Measurements from ENCODE around the gene MSANTD1. TPM values are rescaled to one million over a fixed set of nuclear protein-coding genes. Genes with fewer than 3 reads are reported as not detected.

Gene MSANTD1
- total RNA-seq, 2 donors from 2014 or later: 1.00 to 2.5 TPM

GRCh38 chr4:3234171-3235029 is 14.6 kb upstream of the MSANTD1 start:
- TF ChIP-seq CTCF (conservative IDR thresholded peaks at IDR 0.05): no peak
- H3K36me3 Mint-ChIP-seq (ENCODE audit: low read depth): peaks cover 69% of the 10 kb centered on the region
- DNase-seq: no peak
- Histone ChIP-seq H3K4me3 (ENCODE audit: low read length) (no peak overlapping the region), H3K36me3 (ENCODE audit: control insufficient read depth, insufficient read depth, low read length) (peaks cover 57% of the 10 kb centered on the region), H3K27ac (ENCODE audit: low read depth, low read length) (no peak overlapping the region), H3K27me3 (ENCODE audit: control insufficient read depth, insufficient read depth, low read length, poor library complexity, severe bottlenecking) (no peaks in the 10 kb centered on the region), H3K9ac (ENCODE audit: extremely low read depth, low read length, poor library complexity, severe bottlenecking) (no peak overlapping the region), H3K4me1 (ENCODE audit: control insufficient read depth, insufficient read depth, low read length) (no peaks in the 10 kb centered on the region), H3K9me3 (ENCODE audit: control insufficient read depth, low read length) (no peaks in the 10 kb centered on the region)
- WGBS, 2 experiments (ENCODE audit: insufficient coverage in 1 of 2, insufficient read length in 1 of 2): 91 to 95% methylated on average over 18 to 23 of the region's 23 CpGs
- peak overlapping the region; percentile 52 for H3K27ac Mint-ChIP-seq
- H3K9me3 Mint-ChIP-seq: no peaks in the 10 kb centered on the region
- peaks cover 3% of the 10 kb centered on the region for H3K4me1 Mint-ChIP-seq
- no peak overlapping the region for H3K4me3 Mint-ChIP-seq
- no peaks in the 10 kb centered on the region for H3K27me3 Mint-ChIP-seq (ENCODE audit: insufficient read depth)

GRCh38 chr4:3235030-3235345 is 14.0 kb upstream of the MSANTD1 start:
- Histone ChIP-seq H3K4me3 (ENCODE audit: low read length) (no peak overlapping the region), H3K36me3 (ENCODE audit: control insufficient read depth, insufficient read depth, low read length) (peaks cover 57% of the 10 kb centered on the region), H3K4me1 (ENCODE audit: control insufficient read depth, insufficient read depth, low read length) (no peaks in the 10 kb centered on the region), H3K27me3 (ENCODE audit: control insufficient read depth, insufficient read depth, low read length, poor library complexity, severe bottlenecking) (no peaks in the 10 kb centered on the region), H3K27ac (ENCODE audit: low read depth, low read length) (no peak overlapping the region), H3K9ac (ENCODE audit: extremely low read depth, low read length, poor library complexity, severe bottlenecking) (no peak overlapping the region), H3K9me3 (ENCODE audit: control insufficient read depth, low read length) (no peaks in the 10 kb centered on the region)
- no peaks in the 10 kb centered on the region for H3K9me3 Mint-ChIP-seq
- H3K4me3 Mint-ChIP-seq: no peak overlapping the region
- H3K27ac Mint-ChIP-seq: peak overlapping the region; percentile 52
- 93% methylated on average over 12 to 14 of the region's 14 CpGs for WGBS, 2 experiments (ENCODE audit: insufficient coverage in 1 of 2, insufficient read length in 1 of 2)
- peaks cover 67% of the 10 kb centered on the region for H3K36me3 Mint-ChIP-seq (ENCODE audit: low read depth)
- no peaks in the 10 kb centered on the region for H3K27me3 Mint-ChIP-seq (ENCODE audit: insufficient read depth)
- no peak for DNase-seq
- H3K4me1 Mint-ChIP-seq: peaks cover 5% of the 10 kb centered on the region
- no peak for TF ChIP-seq CTCF (conservative IDR thresholded peaks at IDR 0.05)

GRCh38 chr4:3235581-3235980 is 13.4 kb upstream of the MSANTD1 start:
- Mint-ChIP-seq H3K27me3 (ENCODE audit: insufficient read depth) (no peaks in the 10 kb centered on the region), H3K27ac (no peak overlapping the region), H3K36me3 (ENCODE audit: low read depth) (peaks cover 62% of the 10 kb centered on the region), H3K4me1 (peaks cover 5% of the 10 kb centered on the region), H3K4me3 (no peak overlapping the region), H3K9me3 (no peaks in the 10 kb centered on the region)
- Histone ChIP-seq H3K4me1 (ENCODE audit: control insufficient read depth, insufficient read depth, low read length) (no peaks in the 10 kb centered on the region), H3K27me3 (ENCODE audit: control insufficient read depth, insufficient read depth, low read length, poor library complexity, severe bottlenecking) (no peaks in the 10 kb centered on the region), H3K9me3 (ENCODE audit: control insufficient read depth, low read length) (no peaks in the 10 kb centered on the region), H3K27ac (ENCODE audit: low read depth, low read length) (no peak overlapping the region), H3K4me3 (ENCODE audit: low read length) (no peak overlapping the region), H3K9ac (ENCODE audit: extremely low read depth, low read length, poor library complexity, severe bottlenecking) (no peak overlapping the region), H3K36me3 (ENCODE audit: control insufficient read depth, insufficient read depth, low read length) (peaks cover 55% of the 10 kb centered on the region)
- WGBS, 2 experiments (ENCODE audit: insufficient coverage in 1 of 2, insufficient read length in 1 of 2): 94% methylated on average over 6 to 11 of the region's 11 CpGs
- TF ChIP-seq CTCF (conservative IDR thresholded peaks at IDR 0.05): no peak
- DNase-seq: no peak

Data from endodermal cell (in vitro differentiated cells).